PC-9 (cell line): Measurements from ENCODE around the gene UBTD2.

Source experiments
- CTCF ChIP-seq: fragments of 200-600 bp; sonication (generic); conservative IDR thresholded peaks from 2 replicates; pipeline ENCODE4 v1.6.1; 2017; ENCODE audit warnings: mixed run types, antibody characterized with exemption, mild to moderate bottlenecking, moderate library complexity
- EZH2 ChIP-seq: fragments of 200-600 bp; sonication (generic); IDR thresholded peaks from 2 replicates; pipeline ENCODE4 v1.8.0; 2017; ENCODE audit warnings: antibody characterized with exemption, low read depth

GRCh38 chr5:172177176-172177575 lies 106.4 kb downstream of the UBTD2 start:
- no peak for TF ChIP-seq CTCF
- no peak for TF ChIP-seq EZH2
